Loucy (cell line): Measurements from ENCODE around the gene ZFYVE28.

Experiments used
- EZH2phosphoT487 ChIP-seq: fragments of 200-600 bp; IDR thresholded peaks from 2 replicates; pipeline ENCODE4 v1.6.1; 2018; ENCODE audit warnings: antibody characterized with exemption, mild to moderate bottlenecking, moderate library complexity, borderline replicate concordance
- TF ChIP-seq, protein P1 (sequence below): fragments of 200-600 bp; sonication (generic); conservative IDR thresholded peaks from 2 replicates; pipeline ENCODE4 v1.5.1; 2014; ENCODE audit warnings: mild to moderate bottlenecking, antibody characterized with exemption, low read length

DNA sequence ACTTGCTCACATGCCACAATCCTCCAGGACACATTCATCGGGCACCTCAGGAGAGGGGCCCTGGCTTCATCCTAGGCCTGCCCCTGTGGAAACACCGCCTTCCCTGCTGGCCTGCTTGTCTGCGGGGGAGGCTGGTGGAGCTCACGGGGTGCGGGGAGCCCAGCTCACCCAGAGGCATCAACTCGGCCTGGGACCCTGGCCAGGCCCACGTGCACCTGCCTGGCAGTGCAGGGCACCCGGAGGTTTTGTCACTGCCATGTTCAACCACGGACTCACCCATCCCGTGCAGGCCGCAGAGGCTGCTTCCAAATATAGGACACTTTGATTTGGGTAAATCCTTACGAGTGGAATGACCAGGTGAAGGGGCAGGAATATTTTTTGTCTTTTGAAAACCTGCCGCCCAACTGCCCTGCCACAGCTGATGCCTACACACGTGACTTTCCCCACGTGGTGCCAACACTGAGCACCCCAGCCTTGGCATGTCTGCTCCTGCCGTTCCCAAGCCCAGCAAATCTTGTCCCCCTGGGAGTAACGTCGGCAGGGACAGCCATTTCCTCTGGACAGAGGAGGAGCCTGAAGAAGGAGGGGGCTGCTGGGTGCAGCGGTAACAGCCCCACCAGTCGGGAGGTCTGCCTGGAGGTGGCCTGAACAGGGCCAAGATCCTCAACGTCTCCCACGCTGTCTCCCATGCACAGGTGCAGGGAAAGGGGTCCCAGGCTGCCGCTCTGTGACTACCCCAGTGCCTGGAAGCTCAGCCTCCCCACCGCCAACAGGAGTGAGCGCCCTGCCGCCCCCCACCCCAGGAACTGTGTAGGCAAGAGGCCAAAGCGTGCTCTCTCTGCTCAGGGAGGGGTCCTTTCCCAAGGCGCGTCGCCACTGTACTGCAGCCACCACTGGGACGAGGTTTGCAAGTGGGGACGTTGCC lies 165.0 kb downstream of the ZFYVE28 start:
- TF ChIP-seq, protein P1, sequence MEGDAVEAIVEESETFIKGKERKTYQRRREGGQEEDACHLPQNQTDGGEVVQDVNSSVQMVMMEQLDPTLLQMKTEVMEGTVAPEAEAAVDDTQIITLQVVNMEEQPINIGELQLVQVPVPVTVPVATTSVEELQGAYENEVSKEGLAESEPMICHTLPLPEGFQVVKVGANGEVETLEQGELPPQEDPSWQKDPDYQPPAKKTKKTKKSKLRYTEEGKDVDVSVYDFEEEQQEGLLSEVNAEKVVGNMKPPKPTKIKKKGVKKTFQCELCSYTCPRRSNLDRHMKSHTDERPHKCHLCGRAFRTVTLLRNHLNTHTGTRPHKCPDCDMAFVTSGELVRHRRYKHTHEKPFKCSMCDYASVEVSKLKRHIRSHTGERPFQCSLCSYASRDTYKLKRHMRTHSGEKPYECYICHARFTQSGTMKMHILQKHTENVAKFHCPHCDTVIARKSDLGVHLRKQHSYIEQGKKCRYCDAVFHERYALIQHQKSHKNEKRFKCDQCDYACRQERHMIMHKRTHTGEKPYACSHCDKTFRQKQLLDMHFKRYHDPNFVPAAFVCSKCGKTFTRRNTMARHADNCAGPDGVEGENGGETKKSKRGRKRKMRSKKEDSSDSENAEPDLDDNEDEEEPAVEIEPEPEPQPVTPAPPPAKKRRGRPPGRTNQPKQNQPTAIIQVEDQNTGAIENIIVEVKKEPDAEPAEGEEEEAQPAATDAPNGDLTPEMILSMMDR: no peak
- no peak for TF ChIP-seq EZH2phosphoT487
